ENCODE data around the gene IMMT.

- no peak for TF ChIP-seq CTCF (IDR thresholded peaks at IDR 0.05)
- TF ChIP-seq EZH2 (IDR thresholded peaks at IDR 0.05; ENCODE audit: borderline replicate concordance, insufficient read depth, low read depth, low read length, poor library complexity, severe bottlenecking): no peak
Observed at GRCh38 chr2:86199834-86200177, 4.5 kb upstream of the IMMT start.

All from B cell (primary cell).